Endothelial cell of umbilical vein (primary cell): ENCODE results near the gene CARD8.

Source experiments
- TF ChIP-seq, protein P1 (sequence below), 2 donors: IDR thresholded peaks; 1 replicate in 1 of 2; 2 replicates in 1 of 2; pipeline ENCODE4 v1.5.1; 2011; ENCODE audit warnings: low read length in 2 of 2, mild to moderate bottlenecking in 2 of 2, moderate library complexity in 2 of 2, control low read depth in 1 of 2, inconsistent platforms in 1 of 2, low read depth in 1 of 2; ENCODE audit not compliant: insufficient read depth in 1 of 2; ENCODE audit errors: extremely low read depth in 1 of 2
- TF ChIP-seq, protein P2 (sequence below): IDR thresholded peaks from 2 replicates; pipeline ENCODE4 v1.6.1; 2011; ENCODE audit not compliant: insufficient read depth, insufficient read length

DNA sequence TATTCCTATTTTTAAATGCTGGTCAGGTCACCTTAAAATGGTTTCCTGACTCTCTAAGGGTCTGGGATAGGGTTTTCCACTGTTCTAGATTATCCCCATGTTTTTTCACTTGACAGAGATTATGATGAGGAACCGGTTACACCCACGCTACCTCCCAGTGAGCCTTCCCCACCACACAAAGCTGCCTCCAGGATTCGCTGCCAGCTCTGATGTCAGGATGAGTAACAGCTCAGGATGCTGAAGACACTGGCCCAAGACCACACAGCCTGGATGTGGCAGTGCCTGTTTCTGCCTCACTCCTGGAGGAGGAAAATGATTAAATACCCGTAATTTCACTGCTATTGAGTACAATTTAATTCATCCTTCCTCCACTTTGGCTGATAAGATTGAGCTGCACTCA lies 37.1 kb upstream of the CARD8 start:
- TF ChIP-seq, protein P1, sequence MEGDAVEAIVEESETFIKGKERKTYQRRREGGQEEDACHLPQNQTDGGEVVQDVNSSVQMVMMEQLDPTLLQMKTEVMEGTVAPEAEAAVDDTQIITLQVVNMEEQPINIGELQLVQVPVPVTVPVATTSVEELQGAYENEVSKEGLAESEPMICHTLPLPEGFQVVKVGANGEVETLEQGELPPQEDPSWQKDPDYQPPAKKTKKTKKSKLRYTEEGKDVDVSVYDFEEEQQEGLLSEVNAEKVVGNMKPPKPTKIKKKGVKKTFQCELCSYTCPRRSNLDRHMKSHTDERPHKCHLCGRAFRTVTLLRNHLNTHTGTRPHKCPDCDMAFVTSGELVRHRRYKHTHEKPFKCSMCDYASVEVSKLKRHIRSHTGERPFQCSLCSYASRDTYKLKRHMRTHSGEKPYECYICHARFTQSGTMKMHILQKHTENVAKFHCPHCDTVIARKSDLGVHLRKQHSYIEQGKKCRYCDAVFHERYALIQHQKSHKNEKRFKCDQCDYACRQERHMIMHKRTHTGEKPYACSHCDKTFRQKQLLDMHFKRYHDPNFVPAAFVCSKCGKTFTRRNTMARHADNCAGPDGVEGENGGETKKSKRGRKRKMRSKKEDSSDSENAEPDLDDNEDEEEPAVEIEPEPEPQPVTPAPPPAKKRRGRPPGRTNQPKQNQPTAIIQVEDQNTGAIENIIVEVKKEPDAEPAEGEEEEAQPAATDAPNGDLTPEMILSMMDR (IDR thresholded peaks at IDR 0.05; ENCODE audit: extremely low read depth in 1 of 2, insufficient read depth in 1 of 2, low read depth in 1 of 2, low read length in 2 of 2) = no peak
- TF ChIP-seq, protein P2, sequence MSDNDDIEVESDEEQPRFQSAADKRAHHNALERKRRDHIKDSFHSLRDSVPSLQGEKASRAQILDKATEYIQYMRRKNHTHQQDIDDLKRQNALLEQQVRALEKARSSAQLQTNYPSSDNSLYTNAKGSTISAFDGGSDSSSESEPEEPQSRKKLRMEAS = no peak
